Stomach (tissue), 9 donors: ENCODE results near the gene PDSS2. TPM values are rescaled to one million over a fixed set of nuclear protein-coding genes. Genes with fewer than 3 reads are reported as not detected.

ENCODE experiments used
- DNase-seq, 2 donors: peaks; one replicate each; pipeline versions ENCODE4 v3.0.0 to v3.0.0-alpha.2; 2013 to 2019
- H3K27ac ChIP-seq, 5 donors: fragments of 200-600 bp in 4 of 5; sonication (generic) in 4 of 5; one replicate each; pipeline ENCODE4 v1.5.1; 2013 to 2019; ENCODE audit warnings: mild to moderate bottlenecking in 1 of 5, moderate library complexity in 1 of 5
- H3K27me3 ChIP-seq, 3 donors: fragments of 200-600 bp; sonication (generic); one replicate each; pipeline ENCODE4 v1.5.1; 2017 to 2019; ENCODE audit warnings: mixed run types in 1 of 3
- H3K36me3 ChIP-seq, 4 donors: fragments of 200-600 bp; sonication (generic); 1 replicate in 3 of 4; 2 replicates in 1 of 4; pipeline ENCODE4 v1.5.1; 2016 to 2019
- H3K4me1 ChIP-seq, 4 donors: fragments of 200-600 bp; sonication (generic); one replicate each; pipeline ENCODE4 v1.5.1; 2016 to 2019
- H3K4me3 ChIP-seq, 4 donors: fragments of 200-600 bp; sonication (generic) in 3 of 4; one replicate each; pipeline ENCODE4 v1.5.1; 2016 to 2019; ENCODE audit warnings: mild to moderate bottlenecking in 1 of 4
- H3K9me3 ChIP-seq, 4 donors: fragments of 200-600 bp; sonication (generic); one replicate each; pipeline ENCODE4 v1.5.1; 2016 to 2019
- CTCF ChIP-seq, 7 experiments: fragments of 450-650 bp in 4 of 7; fragments of 200-600 bp in 3 of 7; sonication (generic) in 3 of 7; IDR thresholded peaks; one replicate each; pipeline ENCODE4 v1.5.1; 2016 to 2019; ENCODE audit warnings: antibody characterized with exemption in 7 of 7, control low read depth in 2 of 7, mild to moderate bottlenecking in 1 of 7
- EP300 ChIP-seq: sonication (generic); formaldehyde crosslinking; IDR thresholded peaks from one replicate; pipeline ENCODE4 v1.6.1; 2017; ENCODE audit warnings: antibody characterized with exemption
- POLR2A ChIP-seq, 4 donors: fragments of 450-650 bp; IDR thresholded peaks; one replicate each; pipeline ENCODE4 v1.6.1; 2016; ENCODE audit warnings: antibody characterized with exemption in 4 of 4, control low read depth in 2 of 4, mild to moderate bottlenecking in 1 of 4, moderate library complexity in 1 of 4
- POLR2AphosphoS5 ChIP-seq, 3 donors: sonication (generic); formaldehyde crosslinking; IDR thresholded peaks; one replicate each; pipeline ENCODE4 v1.6.1; 2016; ENCODE audit warnings: antibody characterized with exemption in 3 of 3
- WGBS, 5 donors: extraction: QIAGEN DNeasy Blood & Tissue Kit in 3 of 5; methylation state at CpG; one replicate each; pipeline versions ENCODE4 v1.1.5 to v1.1.7; 2013 to 2018; 5-methylcytosine and 5-hydroxymethylcytosine counted together
- intact Hi-C: fragments of 100-400 bp; cut with DNase I; formaldehyde crosslinking; loops from one replicate; pipeline ENCODE4 v1.15.1; 2023; ENCODE audit warnings: low total_unique reads
- polyA plus RNA-seq, 3 donors: library from polyadenylated mRNA; stranded (reverse); fragments of 200-250 nt; gene quantifications; one replicate each; pipeline ENCODE4 v1.2.3, GENCODE V29; 2013
- total RNA-seq, 5 donors: library from RNA; depleted of rRNA; stranded (reverse); fragments of >200 nt; gene quantifications; one replicate each; pipeline versions ENCODE4 v1.1.0 to v1.2.3, GENCODE V29; 2014 to 2016
- donor health status: healthy with polysubstance abuse.
- donor health status: Bipolar disorder and iron deficiency.
- donor health status: healthy.

PDSS2 gene
- total and polyA plus RNA-seq, 8 donors: 4.5 to 26.1 (median 9.8) TPM; not detected in 1

DNA sequence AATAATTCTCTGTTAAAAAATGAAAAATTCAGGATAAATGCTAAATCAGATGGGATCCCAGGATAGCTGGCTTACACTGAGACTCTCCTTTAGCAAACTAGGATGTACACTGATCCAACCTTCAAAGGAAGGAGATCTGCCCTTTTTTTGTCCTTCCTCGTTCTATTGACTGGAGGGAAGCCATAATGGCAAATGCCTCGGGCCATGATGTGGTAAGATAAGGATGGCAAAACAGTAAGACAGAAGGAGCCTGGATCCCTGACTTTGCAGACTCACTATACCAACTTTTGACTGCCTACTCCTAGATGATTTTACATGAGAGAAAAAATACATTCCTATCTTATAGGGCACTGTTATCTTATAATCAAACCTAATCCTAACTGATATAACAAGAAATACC, 187.1 kb downstream of the PDSS2 start:
- Histone ChIP-seq H3K36me3 (peaks cover 0 to 17% (median 2%) of the 10 kb centered on the region in 4 donors), H3K27ac (no peak overlapping the region), H3K4me3 (no peak overlapping the region), H3K4me1 (peaks cover 0 to 11% (median 6%) of the 10 kb centered on the region in 4 donors), H3K9me3 (no peaks in the 10 kb centered on the region), H3K27me3 (no peaks in the 10 kb centered on the region)
- intact Hi-C loops: no loop called here
- DNase-seq: no peak
- no peak for TF ChIP-seq CTCF (IDR thresholded peaks at IDR 0.05)
- TF ChIP-seq POLR2A (IDR thresholded peaks at IDR 0.05): no peak
- TF ChIP-seq POLR2AphosphoS5 (IDR thresholded peaks at IDR 0.05): no peak
- TF ChIP-seq EP300: no peak
- 78 to 89% (median 86%) methylated on average over 2 of the region's 2 CpGs for WGBS, 5 donors

DNA sequence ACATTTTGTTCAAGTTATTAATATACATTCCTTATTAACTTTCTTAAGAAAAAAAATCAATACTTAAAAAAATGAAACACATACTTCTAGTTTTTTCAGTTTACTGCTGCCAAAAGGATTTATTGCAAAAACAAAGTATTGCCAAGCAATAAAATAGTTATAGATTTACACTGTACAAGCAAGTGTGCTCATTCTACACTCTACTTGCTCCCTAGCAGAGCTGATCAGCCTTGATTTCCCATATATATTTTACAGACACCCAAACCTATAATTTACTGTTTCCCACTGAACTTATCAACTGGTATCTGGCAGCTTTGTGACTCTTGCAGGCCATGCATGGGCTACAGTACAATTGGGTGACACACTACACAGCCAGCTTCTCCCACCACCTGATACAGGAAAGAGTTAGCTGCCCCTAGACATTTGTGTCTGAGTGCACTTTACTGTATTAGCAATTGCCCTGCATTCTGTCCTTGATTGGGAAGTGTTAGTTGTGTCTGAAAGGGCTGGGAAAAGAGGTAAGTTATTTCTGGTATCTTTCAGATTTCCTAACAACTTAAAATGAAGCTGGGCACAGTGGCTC, 188.1 kb downstream of the PDSS2 start:
- intact Hi-C loops: no loop called here
- DNase-seq: no peak
- no peak overlapping the region for H3K4me3 ChIP-seq
- peaks cover 0 to 17% (median 2%) of the 10 kb centered on the region in 4 donors for H3K36me3 ChIP-seq
- H3K27ac ChIP-seq: no peak overlapping the region
- peaks cover 0 to 4% (median under 1%) of the 10 kb centered on the region in 4 donors for H3K4me1 ChIP-seq
- H3K27me3 ChIP-seq: no peaks in the 10 kb centered on the region
- no peaks in the 10 kb centered on the region for H3K9me3 ChIP-seq
- TF ChIP-seq EP300 (no peak), CTCF (IDR thresholded peaks at IDR 0.05) (no peak), POLR2AphosphoS5 (IDR thresholded peaks at IDR 0.05) (no peak), POLR2A (IDR thresholded peaks at IDR 0.05) (no peak)

- DNase-seq: no peak
- TF ChIP-seq POLR2AphosphoS5 (IDR thresholded peaks at IDR 0.05) (no peak), EP300 (no peak), POLR2A (IDR thresholded peaks at IDR 0.05) (no peak), CTCF (IDR thresholded peaks at IDR 0.05) (no peak)
- Histone ChIP-seq H3K9me3 (no peaks in the 10 kb centered on the region), H3K4me1 (no peaks in the 10 kb centered on the region), H3K4me3 (no peak overlapping the region), H3K27ac (no peak overlapping the region), H3K36me3 (peaks cover 0 to 9% (median 0%) of the 10 kb centered on the region in 4 donors), H3K27me3 (no peaks in the 10 kb centered on the region)
- intact Hi-C loops: no loop called here
- WGBS, 5 donors: 95 to 100% (median 99%) methylated on average over 1 of the region's 1 CpG
These were observed 191.7 kb downstream of the PDSS2 start for GRCh38 chr6:107267634-107268033.

GRCh38 chr6:107267006-107267405, 192.4 kb downstream of the PDSS2 start:
- H3K27ac ChIP-seq: no peak overlapping the region
- no peak for DNase-seq
- no peaks in the 10 kb centered on the region for H3K27me3 ChIP-seq
- H3K36me3 ChIP-seq: peaks cover 0 to 9% (median 0%) of the 10 kb centered on the region in 4 donors
- no peak for TF ChIP-seq POLR2AphosphoS5 (IDR thresholded peaks at IDR 0.05)
- no peak for TF ChIP-seq EP300
- TF ChIP-seq POLR2A (IDR thresholded peaks at IDR 0.05): no peak
- no peak for TF ChIP-seq CTCF (IDR thresholded peaks at IDR 0.05)
- no peak overlapping the region for H3K4me3 ChIP-seq
- no peaks in the 10 kb centered on the region for H3K4me1 ChIP-seq
- intact Hi-C loops: no loop called here
- 49 to 66% (median 56%) methylated on average over 4 of the region's 4 CpGs for WGBS, 5 donors
- no peaks in the 10 kb centered on the region for H3K9me3 ChIP-seq
